ENCODE results near the gene FOXB2.
"Not testable (repeated sequence)": the region's sequence is repeated elsewhere in the genome, so short reads cannot be mapped to it uniquely, and the experiment has no call there.

Gene FOXB2

GRCh38 chr9:77016526-77017504 lies 2.6 kb upstream of the FOXB2 start:
- no peak for DNase-seq

GRCh38 chr9:77017505-77017894 lies 2.0 kb upstream of the FOXB2 start:
- no peak for DNase-seq

- DNase-seq: no peak
These were observed 1.1 kb upstream of the FOXB2 start for GRCh38 chr9:77018058-77018968.

GRCh38 chr9:77018969-77019235 lies 553 bp upstream of the FOXB2 start:
- no peak for DNase-seq

GRCh38 chr9:77019926-77020412 lies 514 bp downstream of the FOXB2 start:
- no peak for DNase-seq

- no peak for DNase-seq
These were observed 1.2 kb downstream of the FOXB2 start for GRCh38 chr9:77020413-77021290.

GRCh38 chr9:77021291-77021894 lies 1.9 kb downstream of the FOXB2 start:
- DNase-seq: no peak

- DNase-seq: no peak
These were observed 2.7 kb downstream of the FOXB2 start for GRCh38 chr9:77021922-77022782.

- DNase-seq: no peak
These were observed 3.5 kb downstream of the FOXB2 start for GRCh38 chr9:77022783-77023440.

GRCh38 chr9:77023726-77024125 lies 4.3 kb downstream of the FOXB2 start:
- no peak for DNase-seq

- DNase-seq: no peak
These were observed 5.5 kb downstream of the FOXB2 start for GRCh38 chr9:77024776-77025545.

- DNase-seq: no peak
These were observed 9.0 kb downstream of the FOXB2 start for GRCh38 chr9:77028478-77028877.

- DNase-seq: no peak
These were observed 10.6 kb downstream of the FOXB2 start for GRCh38 chr9:77030045-77030444.

GRCh38 chr9:77038281-77039036 lies 19.0 kb downstream of the FOXB2 start:
- DNase-seq: no peak

GRCh38 chr9:77040340-77040739 lies 20.9 kb downstream of the FOXB2 start:
- DNase-seq: no peak

GRCh38 chr9:77043743-77044142 lies 24.3 kb downstream of the FOXB2 start:
- not testable (repeated sequence) for DNase-seq

- DNase-seq: not testable (repeated sequence)
These were observed 41.2 kb downstream of the FOXB2 start for GRCh38 chr9:77060681-77061080.

GRCh38 chr9:77063645-77064285 lies 44.3 kb downstream of the FOXB2 start:
- DNase-seq: peak; percentile 69

GRCh38 chr9:77066388-77066787 lies 46.9 kb downstream of the FOXB2 start:
- no peak for DNase-seq

Data from fibroblast of skin of right quadriceps (primary cell).